Gastroesophageal sphincter (tissue), 3 donors: ENCODE data around the gene RUSF1.
A peak's percentile ranks its signal among the peaks of the same experiment; 100 is the strongest.

ENCODE experiments used
- POLR2AphosphoS5 ChIP-seq: sonication (generic); formaldehyde crosslinking; IDR thresholded peaks from one replicate; pipeline ENCODE4 v1.6.1; 2017; ENCODE audit warnings: antibody characterized with exemption
- TF ChIP-seq, protein P1 (sequence below), 4 experiments: fragments of 200-600 bp in 2 of 4; fragments of 450-650 bp in 2 of 4; sonication (generic) in 1 of 4; IDR thresholded peaks; one replicate each; pipeline ENCODE4 v1.5.1; 2017 to 2019; ENCODE audit warnings: antibody characterized with exemption in 4 of 4, mild to moderate bottlenecking in 2 of 4, moderate library complexity in 2 of 4

DNA sequence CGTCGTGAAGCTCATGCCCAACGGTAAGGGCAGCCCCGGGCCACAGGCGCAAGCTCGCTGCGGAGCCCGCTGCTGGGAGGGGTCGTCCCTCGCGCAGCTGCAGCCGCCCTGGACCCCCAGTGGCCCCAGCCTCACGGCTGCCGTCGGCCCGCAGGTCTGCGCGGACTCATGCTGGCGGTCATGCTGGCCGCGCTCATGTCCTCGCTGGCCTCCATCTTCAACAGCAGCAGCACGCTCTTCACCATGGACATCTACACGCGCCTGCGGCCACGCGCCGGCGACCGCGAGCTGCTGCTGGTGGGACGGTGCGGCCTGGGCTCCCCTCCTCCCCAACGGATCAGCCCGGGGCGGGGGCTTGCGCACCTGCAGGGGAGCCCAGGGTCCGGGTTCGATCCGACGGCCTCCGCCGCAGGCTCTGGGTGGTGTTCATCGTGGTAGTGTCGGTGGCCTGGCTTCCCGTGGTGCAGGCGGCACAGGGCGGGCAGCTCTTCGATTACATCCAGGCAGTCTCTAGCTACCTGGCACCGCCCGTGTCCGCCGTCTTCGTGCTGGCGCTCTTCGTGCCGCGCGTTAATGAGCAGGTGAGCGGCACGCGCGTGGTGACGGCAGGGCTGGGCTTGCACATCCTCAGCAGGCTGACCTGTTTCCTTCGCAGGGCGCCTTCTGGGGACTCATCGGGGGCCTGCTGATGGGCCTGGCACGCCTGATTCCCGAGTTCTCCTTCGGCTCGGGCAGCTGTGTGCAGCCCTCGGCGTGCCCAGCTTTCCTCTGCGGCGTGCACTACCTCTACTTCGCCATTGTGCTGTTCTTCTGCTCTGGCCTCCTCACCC is 19.5 kb downstream of the RUSF1 start:
- TF ChIP-seq, protein P1, sequence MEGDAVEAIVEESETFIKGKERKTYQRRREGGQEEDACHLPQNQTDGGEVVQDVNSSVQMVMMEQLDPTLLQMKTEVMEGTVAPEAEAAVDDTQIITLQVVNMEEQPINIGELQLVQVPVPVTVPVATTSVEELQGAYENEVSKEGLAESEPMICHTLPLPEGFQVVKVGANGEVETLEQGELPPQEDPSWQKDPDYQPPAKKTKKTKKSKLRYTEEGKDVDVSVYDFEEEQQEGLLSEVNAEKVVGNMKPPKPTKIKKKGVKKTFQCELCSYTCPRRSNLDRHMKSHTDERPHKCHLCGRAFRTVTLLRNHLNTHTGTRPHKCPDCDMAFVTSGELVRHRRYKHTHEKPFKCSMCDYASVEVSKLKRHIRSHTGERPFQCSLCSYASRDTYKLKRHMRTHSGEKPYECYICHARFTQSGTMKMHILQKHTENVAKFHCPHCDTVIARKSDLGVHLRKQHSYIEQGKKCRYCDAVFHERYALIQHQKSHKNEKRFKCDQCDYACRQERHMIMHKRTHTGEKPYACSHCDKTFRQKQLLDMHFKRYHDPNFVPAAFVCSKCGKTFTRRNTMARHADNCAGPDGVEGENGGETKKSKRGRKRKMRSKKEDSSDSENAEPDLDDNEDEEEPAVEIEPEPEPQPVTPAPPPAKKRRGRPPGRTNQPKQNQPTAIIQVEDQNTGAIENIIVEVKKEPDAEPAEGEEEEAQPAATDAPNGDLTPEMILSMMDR (IDR thresholded peaks at IDR 0.05) = peak in 2 of 4 experiments; percentile 11 to 17
- TF ChIP-seq POLR2AphosphoS5 = no peak
